Mammary epithelial cell (primary cell): ENCODE measurements around the gene NELFB.

Experiments used
- EZH2 ChIP-seq: IDR thresholded peaks from 2 replicates; pipeline ENCODE4 v1.6.1; 2012; ENCODE audit warnings: low read length, inconsistent platforms, borderline replicate concordance
- TF ChIP-seq, protein P1 (sequence below), 2 donors: IDR thresholded peaks in 1 of 2; conservative IDR thresholded peaks in 1 of 2; 2 replicates each; pipeline ENCODE4 v1.5.1; 2011 to 2012; ENCODE audit warnings: inconsistent platforms in 2 of 2, low read length in 2 of 2, mild to moderate bottlenecking in 2 of 2, control low read depth in 1 of 2, low read depth in 1 of 2; ENCODE audit not compliant: insufficient read depth in 1 of 2; ENCODE audit errors: extremely low read depth in 1 of 2

DNA sequence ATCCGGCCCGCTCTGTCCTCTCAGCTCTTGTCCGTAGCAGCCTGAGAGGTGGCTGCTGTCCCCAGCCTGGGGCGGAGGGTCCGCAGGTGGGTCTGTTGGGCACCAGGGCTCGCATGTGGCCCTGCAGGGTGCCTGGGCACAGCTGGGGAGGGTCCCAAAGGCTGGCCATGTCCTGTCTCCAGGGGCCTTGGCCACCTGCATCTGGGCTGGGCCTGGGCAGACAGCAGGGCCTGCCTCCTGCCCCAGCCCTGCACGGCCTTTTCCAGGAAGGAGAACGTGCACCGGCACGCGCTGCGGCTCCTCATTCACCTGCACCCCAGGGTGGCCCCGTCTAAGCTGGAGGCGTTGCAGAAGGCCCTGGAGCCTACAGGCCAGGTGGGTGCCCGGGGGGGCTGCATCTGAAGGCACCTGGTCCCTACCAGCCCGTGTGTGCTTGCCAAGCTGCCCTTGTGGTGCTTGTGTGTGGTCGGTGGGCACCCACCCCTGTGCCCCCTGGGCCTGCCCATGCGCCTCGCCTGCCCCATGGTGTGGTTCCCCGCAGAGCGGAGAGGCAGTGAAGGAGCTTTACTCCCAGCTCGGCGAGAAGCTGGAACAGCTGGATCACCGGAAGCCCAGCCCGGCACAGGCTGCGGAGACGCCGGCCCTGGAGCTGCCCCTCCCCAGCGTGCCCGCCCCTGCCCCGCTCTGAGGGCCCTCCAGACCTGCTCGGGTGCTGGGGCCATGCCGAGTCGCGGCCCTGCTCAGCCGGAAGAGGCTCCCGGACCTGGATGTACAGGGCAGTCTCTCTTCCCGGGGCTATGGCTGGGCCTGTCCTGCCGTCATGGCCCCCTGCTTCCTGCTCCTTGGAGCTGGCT, 17.3 kb downstream of the NELFB start:
- TF ChIP-seq, protein P1, sequence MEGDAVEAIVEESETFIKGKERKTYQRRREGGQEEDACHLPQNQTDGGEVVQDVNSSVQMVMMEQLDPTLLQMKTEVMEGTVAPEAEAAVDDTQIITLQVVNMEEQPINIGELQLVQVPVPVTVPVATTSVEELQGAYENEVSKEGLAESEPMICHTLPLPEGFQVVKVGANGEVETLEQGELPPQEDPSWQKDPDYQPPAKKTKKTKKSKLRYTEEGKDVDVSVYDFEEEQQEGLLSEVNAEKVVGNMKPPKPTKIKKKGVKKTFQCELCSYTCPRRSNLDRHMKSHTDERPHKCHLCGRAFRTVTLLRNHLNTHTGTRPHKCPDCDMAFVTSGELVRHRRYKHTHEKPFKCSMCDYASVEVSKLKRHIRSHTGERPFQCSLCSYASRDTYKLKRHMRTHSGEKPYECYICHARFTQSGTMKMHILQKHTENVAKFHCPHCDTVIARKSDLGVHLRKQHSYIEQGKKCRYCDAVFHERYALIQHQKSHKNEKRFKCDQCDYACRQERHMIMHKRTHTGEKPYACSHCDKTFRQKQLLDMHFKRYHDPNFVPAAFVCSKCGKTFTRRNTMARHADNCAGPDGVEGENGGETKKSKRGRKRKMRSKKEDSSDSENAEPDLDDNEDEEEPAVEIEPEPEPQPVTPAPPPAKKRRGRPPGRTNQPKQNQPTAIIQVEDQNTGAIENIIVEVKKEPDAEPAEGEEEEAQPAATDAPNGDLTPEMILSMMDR (conservative IDR thresholded peaks at IDR 0.05 in 1 of 2, IDR thresholded peaks at IDR 0.05 in 1 of 2; ENCODE audit: extremely low read depth in 1 of 2, insufficient read depth in 1 of 2, low read depth in 1 of 2, low read length in 2 of 2) = no peak
- no peak for TF ChIP-seq EZH2
